Activated T-helper 1 cell treated with anti-CD3 and anti-CD28 coated beads, Interleukin-12 subunit alpha, Interleukin-12 subunit beta, Interleukin-2, Interleukin-4 antibody, amounts not matched to agents 30 ng/mL and 10 ng/mL and 1 ng/mL, durations not matched to agents 14 hours and 24 hours and 36 hours (primary cell): ENCODE measurements around the gene CASK. TPM values are rescaled to one million over a fixed set of nuclear protein-coding genes. Genes with fewer than 3 reads are reported as not detected.
"Not testable (repeated sequence)": the region's sequence is repeated elsewhere in the genome, so short reads cannot be mapped to it uniquely, and the experiment has no call there.

Source experiments
- DNase-seq: peaks from one replicate; pipeline ENCODE4 v3.0.0; 2021; ENCODE audit warnings: low spot score
- H3K27ac Mint-ChIP-seq: one replicate; pipeline ENCODE4 v1.8.0; 2021; ENCODE audit warnings: mild to moderate bottlenecking, mixed read lengths
- H3K27me3 Mint-ChIP-seq: one replicate; pipeline ENCODE4 v1.8.0; 2022; ENCODE audit warnings: mild to moderate bottlenecking, moderate library complexity, mixed read lengths; ENCODE audit not compliant: insufficient read depth
- H3K36me3 Mint-ChIP-seq: one replicate; pipeline ENCODE4 v1.8.0; 2021; ENCODE audit warnings: low read depth, mixed read lengths
- H3K4me1 Mint-ChIP-seq: one replicate; pipeline ENCODE4 v1.8.0; 2021; ENCODE audit warnings: low read depth, mixed read lengths
- H3K4me3 Mint-ChIP-seq: one replicate; pipeline ENCODE4 v1.8.0; 2021; ENCODE audit warnings: mild to moderate bottlenecking, moderate library complexity, mixed read lengths
- H3K9me3 Mint-ChIP-seq: one replicate; pipeline ENCODE4 v1.8.0; 2021; ENCODE audit warnings: mixed read lengths
- intact Hi-C: fragments of 100-400 bp; cut with micrococcal nuclease; formaldehyde crosslinking; loops from one replicate; pipeline ENCODE4 v1.15.1; 2024
- total RNA-seq: library from RNA; stranded (reverse); gene quantifications from 2 replicates; pipeline ENCODE4 v1.2.3, GENCODE V29; 2022

CASK gene
- total RNA-seq, 1 donor from 2014 or later = 30.5 TPM

DNA sequence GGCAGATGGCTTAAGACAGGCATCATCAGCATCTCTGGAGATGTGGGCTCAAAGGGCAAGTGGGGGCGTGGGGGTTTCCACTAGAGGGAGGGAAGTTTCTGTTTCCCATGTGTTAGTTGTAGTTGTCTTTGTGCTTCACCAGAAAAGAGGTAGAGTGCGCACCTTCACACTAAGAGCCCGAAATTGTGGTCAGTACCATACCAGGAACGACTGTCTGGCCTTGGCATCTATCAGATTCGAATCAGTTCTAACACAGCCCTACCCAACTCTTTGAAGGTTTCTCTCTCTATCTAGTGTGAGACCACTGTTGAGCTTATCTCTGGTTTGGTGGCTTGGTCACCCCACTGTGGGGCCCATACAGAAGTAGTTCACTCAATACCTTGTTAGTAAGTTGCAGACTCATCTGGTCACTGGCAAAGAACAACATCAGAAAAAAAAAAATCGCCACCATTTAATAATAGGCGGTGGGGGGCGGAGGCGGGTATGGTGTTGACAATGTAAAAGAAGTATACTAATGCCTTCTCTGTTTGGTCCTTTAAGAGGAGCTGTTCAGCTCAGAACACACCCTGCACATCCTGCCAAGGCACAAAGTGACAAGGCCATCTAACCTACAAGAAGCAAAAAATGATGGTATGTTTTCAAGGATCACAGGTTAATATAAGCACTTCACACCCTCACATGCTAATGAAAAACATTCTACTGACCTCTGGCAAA is 405.1 kb downstream of the CASK start:
- H3K27ac Mint-ChIP-seq = peak overlapping the region; percentile 67
- H3K36me3 Mint-ChIP-seq = peaks cover 24% of the 10 kb centered on the region
- intact Hi-C loops = loop anchor here (1.0 to 10.0 kb wide), 6 partner anchors 8 to 244 kb away; no protein-coding TSS in a partner anchor
- peak; percentile 4 for DNase-seq
- H3K27me3 Mint-ChIP-seq = no peaks in the 10 kb centered on the region
- H3K4me3 Mint-ChIP-seq = peak overlapping the region; percentile 30
- H3K4me1 Mint-ChIP-seq = peaks cover 59% of the 10 kb centered on the region
- no peaks in the 10 kb centered on the region for H3K9me3 Mint-ChIP-seq

DNA sequence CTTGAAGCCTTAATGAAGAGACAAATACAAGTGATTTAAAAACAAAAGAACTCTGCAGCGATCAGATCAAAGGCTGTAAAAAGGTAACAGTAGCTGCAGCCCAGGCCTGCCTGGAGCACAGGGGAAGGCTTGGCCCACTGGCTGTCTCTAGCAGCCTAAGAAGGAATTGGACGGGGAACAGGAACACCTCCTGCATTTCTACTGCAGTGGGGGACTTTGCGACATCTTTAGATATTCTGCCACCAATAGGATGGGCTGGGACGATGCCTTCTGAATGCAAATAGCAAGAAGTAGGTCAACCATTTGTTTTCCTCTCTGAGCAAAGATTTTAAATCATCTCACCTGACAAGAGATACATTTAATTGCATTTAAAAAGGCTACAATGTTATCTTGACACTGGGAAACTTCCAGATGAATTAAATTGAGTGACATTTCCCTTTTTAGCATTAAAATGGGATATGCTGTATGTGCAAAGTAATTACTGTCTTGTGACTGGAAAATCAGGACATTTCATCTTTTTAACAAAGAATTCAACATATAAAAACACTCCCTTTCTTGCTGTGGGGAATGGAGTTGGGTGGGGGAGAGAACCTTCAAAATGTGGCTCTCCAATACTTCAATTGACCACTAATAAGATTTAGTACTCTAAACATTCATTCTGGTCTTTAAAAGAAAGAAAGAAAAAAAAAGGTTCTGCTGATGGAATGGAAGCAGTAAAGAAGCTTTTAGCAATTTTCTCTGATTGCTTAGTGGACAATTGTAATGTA is 406.2 kb downstream of the CASK start:
- Mint-ChIP-seq H3K27ac (peak overlapping the region; percentile 67), H3K4me3 (no peak overlapping the region), H3K27me3 (no peaks in the 10 kb centered on the region), H3K9me3 (no peaks in the 10 kb centered on the region), H3K36me3 (peaks cover 21% of the 10 kb centered on the region), H3K4me1 (peaks cover 62% of the 10 kb centered on the region)
- intact Hi-C loops = loop anchor here (5.0 to 10.0 kb wide), 3 partner anchors 132 to 245 kb away; no protein-coding TSS in a partner anchor
- DNase-seq = no peak

GRCh38 chrX:41516456-41516855 is 406.9 kb downstream of the CASK start:
- Mint-ChIP-seq H3K4me1 (peaks cover 62% of the 10 kb centered on the region), H3K27ac (peak overlapping the region; percentile 73), H3K9me3 (no peaks in the 10 kb centered on the region), H3K4me3 (no peak overlapping the region), H3K27me3 (no peaks in the 10 kb centered on the region), H3K36me3 (peaks cover 21% of the 10 kb centered on the region)
- intact Hi-C loops = loop anchor here (5.0 to 10.0 kb wide), 3 partner anchors 132 to 246 kb away; no protein-coding TSS in a partner anchor
- DNase-seq = no peak

DNA sequence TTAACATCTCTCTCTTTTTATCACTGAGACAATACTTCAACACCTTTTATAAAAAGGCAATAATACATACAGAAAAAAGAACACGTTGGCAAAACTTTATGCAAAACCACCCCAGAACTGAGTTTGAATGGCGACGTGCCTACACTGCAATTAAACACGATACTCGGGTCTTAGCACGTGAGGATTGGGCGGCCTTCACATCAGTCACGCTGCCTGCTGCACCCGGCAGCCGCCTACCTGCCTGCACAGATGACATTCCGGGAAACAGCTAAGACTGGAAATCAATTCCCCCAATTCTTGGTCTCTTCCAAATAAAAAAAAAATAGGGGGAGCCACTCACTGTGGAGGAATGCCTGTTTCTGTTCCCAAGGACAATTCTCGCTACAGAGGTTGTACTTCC is 408.0 kb downstream of the CASK start:
- Mint-ChIP-seq H3K4me3 (no peak overlapping the region), H3K4me1 (peaks cover 57% of the 10 kb centered on the region), H3K27me3 (no peaks in the 10 kb centered on the region), H3K9me3 (no peaks in the 10 kb centered on the region), H3K27ac (no peak overlapping the region), H3K36me3 (peaks cover 14% of the 10 kb centered on the region)
- no peak for DNase-seq
- intact Hi-C loops = loop anchor here (5.0 to 10.0 kb wide), 3 partner anchors 131 to 247 kb away; no protein-coding TSS in a partner anchor

DNA sequence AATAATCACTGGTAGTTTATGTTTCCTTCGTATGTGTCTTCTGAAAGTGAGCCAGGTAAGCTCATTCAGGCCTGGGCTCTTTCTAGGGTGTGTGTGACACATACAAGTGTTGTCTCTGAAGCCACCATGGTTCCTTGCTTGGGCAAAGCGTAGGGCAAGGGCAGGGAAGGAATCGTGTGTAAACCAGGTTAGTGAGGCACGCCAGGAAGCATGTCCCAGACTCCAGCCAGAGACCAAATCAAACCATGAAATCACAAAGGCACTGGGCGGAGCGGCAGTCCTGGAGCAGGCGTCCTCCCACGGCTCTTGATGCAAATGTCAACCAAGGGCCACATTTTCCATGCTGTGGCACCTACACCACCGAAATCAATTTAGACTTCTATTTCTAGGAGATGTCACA is 409.2 kb downstream of the CASK start:
- DNase-seq = no peak
- intact Hi-C loops = loop anchor here (5.0 to 10.0 kb wide), 2 partner anchors 129 to 148 kb away; no protein-coding TSS in a partner anchor
- Mint-ChIP-seq H3K4me1 (peaks cover 57% of the 10 kb centered on the region), H3K36me3 (peaks cover 11% of the 10 kb centered on the region), H3K27ac (peak overlapping the region; percentile 67), H3K9me3 (no peaks in the 10 kb centered on the region), H3K27me3 (no peaks in the 10 kb centered on the region), H3K4me3 (peak overlapping the region; percentile 48)

GRCh38 chrX:41512853-41513252 is 410.5 kb downstream of the CASK start:
- not testable (repeated sequence) for H3K4me3 Mint-ChIP-seq, DNase-seq, H3K27me3 Mint-ChIP-seq, H3K9me3 Mint-ChIP-seq, H3K36me3 Mint-ChIP-seq
- Mint-ChIP-seq H3K27ac (peak overlapping the region; percentile 88), H3K4me1 (peaks cover 45% of the 10 kb centered on the region)
- intact Hi-C loops = loop anchor here (1.0 to 10.0 kb wide), 5 partner anchors 34 to 149 kb away; no protein-coding TSS in a partner anchor

DNA sequence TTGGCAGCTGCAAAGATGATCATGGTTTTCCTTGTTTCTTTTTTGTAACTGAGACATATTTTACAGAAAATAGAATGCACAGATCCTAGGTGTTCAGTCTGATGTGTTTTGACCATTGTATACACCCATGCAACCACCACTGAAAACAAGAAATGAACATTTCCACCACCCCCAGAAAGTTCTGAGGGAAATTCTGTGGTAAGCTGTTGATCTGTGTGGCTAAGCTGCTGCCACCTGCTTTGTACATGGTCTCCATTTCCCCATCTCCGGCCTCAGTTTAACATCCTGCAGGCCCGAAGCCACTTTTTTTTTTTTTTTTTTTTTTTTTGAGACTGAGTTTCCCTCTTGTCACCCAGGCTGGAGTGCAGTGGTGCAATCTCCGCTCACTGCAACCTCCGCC is 411.0 kb downstream of the CASK start:
- Mint-ChIP-seq H3K27me3 (no peaks in the 10 kb centered on the region), H3K9me3 (no peaks in the 10 kb centered on the region), H3K36me3 (peaks cover 4% of the 10 kb centered on the region), H3K4me1 (peaks cover 40% of the 10 kb centered on the region), H3K4me3 (peak overlapping the region; percentile 16), H3K27ac (peak overlapping the region; percentile 88)
- intact Hi-C loops = loop anchor here (1.0 to 10.0 kb wide), 5 partner anchors 34 to 150 kb away; no protein-coding TSS in a partner anchor
- peak; percentile 32 for DNase-seq

DNA sequence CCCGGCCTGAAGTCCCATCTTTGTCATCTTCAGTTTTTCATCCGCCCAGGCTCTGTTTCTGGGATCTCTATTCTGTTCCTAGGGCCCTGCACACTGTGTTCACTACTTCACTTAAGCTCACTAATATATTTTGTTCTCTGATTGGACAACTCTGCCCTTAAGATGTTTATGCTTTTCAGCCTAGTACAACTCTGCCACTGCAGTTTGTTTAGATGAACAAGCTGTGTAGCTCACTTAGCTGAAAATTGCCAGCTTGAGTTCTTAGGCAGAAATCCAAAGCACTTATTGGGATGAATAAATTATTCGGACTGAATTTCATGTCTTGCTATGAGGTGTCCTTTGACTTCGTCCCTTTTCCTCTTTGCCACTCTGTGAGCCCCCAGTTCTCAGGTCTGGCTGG is 415.4 kb downstream of the CASK start:
- H3K36me3 Mint-ChIP-seq = no peaks in the 10 kb centered on the region
- H3K27me3 Mint-ChIP-seq = no peaks in the 10 kb centered on the region
- H3K4me3 Mint-ChIP-seq = no peak overlapping the region
- no peak for DNase-seq
- no peaks in the 10 kb centered on the region for H3K9me3 Mint-ChIP-seq
- H3K4me1 Mint-ChIP-seq = peaks cover 7% of the 10 kb centered on the region
- intact Hi-C loops = no loop called here
- no peak overlapping the region for H3K27ac Mint-ChIP-seq

- intact Hi-C loops = no loop called here
- H3K27ac Mint-ChIP-seq = no peak overlapping the region
- H3K4me3 Mint-ChIP-seq = no peak overlapping the region
- H3K9me3 Mint-ChIP-seq = peaks cover 3% of the 10 kb centered on the region
- H3K4me1 Mint-ChIP-seq = no peaks in the 10 kb centered on the region
- no peak for DNase-seq
- no peaks in the 10 kb centered on the region for H3K27me3 Mint-ChIP-seq
- H3K36me3 Mint-ChIP-seq = peaks cover 5% of the 10 kb centered on the region
These were observed 421.4 kb downstream of the CASK start for GRCh38 chrX:41502004-41502403.

DNA sequence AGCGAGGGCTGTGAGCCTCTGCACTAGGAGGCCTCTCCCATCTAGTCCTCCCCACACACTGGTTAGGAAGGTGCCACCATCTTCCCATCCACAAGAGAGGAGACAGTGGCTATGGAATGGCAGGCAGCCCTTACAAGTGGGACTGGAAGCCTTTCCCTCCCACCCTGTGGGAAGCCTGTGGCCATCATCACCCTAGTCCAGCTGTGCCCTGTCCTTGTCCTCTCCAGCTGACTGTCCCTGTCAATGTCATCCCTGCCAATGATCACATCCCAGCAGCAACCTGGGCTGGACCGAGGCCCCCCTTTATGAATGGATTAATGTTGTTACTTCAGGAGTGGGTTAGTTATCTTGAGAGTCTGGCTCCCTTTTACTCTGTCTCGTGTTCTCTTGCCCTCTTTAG is 423.4 kb downstream of the CASK start:
- intact Hi-C loops = no loop called here
- Mint-ChIP-seq H3K9me3 (peaks cover 3% of the 10 kb centered on the region), H3K4me1 (no peaks in the 10 kb centered on the region), H3K36me3 (peaks cover 5% of the 10 kb centered on the region), H3K4me3 (no peak overlapping the region), H3K27ac (no peak overlapping the region), H3K27me3 (no peaks in the 10 kb centered on the region)
- DNase-seq = no peak

DNA sequence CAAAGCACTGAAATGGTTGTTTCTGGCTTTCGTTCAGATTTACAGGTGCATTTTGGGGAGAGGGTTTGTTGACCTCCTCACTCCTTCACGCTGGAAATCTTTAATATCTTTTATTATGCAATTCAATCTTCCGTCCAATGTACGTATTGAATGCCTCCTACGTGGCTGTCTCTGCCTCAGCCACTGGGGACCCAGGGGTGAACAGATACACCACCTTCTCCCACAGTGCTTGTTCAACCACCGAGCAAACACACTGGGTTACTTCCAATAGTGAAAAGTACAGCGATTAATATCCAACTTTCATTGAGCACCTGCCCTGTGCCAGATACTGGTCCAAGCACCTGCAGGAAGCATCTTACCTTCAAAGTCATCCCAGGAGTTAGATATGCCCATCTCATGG is 424.2 kb downstream of the CASK start:
- Mint-ChIP-seq H3K9me3 (peaks cover 3% of the 10 kb centered on the region), H3K27ac (no peak overlapping the region), H3K4me3 (no peak overlapping the region), H3K27me3 (no peaks in the 10 kb centered on the region), H3K36me3 (peaks cover 5% of the 10 kb centered on the region), H3K4me1 (no peaks in the 10 kb centered on the region)
- DNase-seq = no peak
- intact Hi-C loops = no loop called here

GRCh38 chrX:41491267-41492004 is 431.9 kb downstream of the CASK start:
- Mint-ChIP-seq H3K27ac (no peak overlapping the region), H3K36me3 (no peaks in the 10 kb centered on the region), H3K4me1 (no peaks in the 10 kb centered on the region), H3K27me3 (peaks cover 1% of the 10 kb centered on the region), H3K9me3 (peaks cover 7% of the 10 kb centered on the region), H3K4me3 (no peak overlapping the region)
- intact Hi-C loops = no loop called here
- no peak for DNase-seq
